Left hindlimb (tissue), 1 donor: ENCODE measurements around the gene RTN4.

Source experiments
- DNase-seq: peaks from one replicate; pipeline ENCODE4 v3.0.0-alpha.2; 2018

The RTN4 gene

GRCh38 chr2:55035716-55036115, 14.5 kb downstream of the RTN4 start:
- no peak for DNase-seq

GRCh38 chr2:55033921-55034320, 16.3 kb downstream of the RTN4 start:
- no peak for DNase-seq

DNA sequence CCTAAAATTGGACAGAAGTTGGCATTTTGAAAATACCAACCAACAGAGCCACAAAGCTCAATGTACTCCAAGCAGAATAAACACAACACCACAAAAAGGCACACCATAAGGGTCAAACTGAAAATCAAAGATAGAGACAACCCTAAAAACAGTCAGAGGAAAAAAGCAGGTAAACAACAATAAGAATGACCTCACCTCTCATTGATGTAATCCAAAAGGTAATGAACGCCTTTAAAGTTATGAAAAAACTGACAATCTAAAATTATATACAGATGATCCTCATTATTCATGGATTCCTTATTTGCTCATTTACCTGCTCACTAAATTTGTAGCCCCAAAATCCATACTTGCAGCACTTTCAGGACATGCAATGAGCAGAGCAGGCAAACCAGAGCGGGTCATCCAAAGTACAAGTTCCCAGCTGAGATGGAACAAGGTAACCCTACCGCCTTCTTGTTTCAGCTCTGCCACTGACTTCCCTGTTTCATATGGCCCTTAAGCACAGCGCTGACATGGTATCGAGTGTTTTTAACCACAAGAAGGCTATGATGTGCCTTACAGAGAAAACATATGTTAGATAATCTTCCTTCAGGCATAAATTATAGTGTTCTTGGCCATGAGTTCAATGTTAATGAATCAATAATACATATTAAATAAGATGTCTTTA, 17.0 kb downstream of the RTN4 start:
- no peak for DNase-seq

GRCh38 chr2:55031505-55031904, 18.7 kb downstream of the RTN4 start:
- DNase-seq = no peak

DNA sequence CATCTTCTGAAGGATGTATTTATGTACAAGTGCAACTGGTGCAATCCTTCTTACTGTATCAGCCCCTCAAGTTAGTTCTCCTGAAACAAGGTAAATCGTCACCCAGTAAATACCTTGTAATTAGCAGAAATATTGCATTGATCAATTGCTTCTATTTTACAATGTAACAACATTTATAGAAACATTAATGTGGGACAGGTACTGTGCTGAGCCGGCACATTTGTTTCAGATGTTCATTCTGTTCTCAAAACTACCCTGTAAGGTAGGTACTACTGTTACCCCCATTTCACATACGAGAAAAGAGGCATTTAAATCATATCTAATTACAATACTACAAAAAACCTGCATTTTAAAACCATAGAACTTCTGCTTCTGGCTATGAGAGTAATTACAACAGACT, 19.5 kb downstream of the RTN4 start:
- DNase-seq = no peak

DNA sequence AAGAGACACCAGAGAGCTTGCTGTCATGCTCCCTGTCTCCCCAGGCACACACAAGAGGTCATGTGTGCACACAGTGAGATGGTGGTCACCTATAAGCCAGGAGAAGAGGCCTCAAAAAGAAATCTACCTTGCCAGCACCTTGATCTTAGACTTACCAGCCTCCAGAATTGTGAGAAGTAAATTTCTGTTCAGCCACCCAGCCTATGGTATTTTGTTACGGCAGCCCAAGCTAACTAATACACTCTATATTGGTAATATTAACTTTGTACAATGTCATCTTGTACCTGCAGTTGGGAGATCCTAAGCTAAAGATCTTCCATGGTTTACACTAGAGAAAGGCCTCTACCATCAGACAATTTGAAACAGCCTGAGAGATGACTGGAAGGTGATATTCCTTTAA, 21.2 kb downstream of the RTN4 start:
- DNase-seq = no peak

DNA sequence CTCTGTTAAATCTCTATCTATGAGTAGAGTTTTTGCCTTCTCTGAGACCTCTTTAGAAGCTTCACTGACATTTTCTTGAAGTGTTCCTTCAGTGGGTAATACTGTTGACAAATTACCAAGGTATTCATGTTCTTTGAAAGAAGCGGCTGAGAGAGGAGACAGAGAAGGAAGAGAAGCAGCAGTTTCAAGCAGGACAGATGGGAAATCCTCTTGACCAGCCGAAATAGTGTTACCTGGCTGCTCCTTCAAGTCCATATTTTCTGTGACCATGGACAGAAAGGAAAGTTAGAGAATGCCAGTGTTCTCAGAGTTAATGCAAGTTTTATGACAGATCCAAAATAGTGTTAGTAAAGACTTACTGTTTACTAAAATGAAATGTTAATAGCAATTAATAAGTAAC, 23.0 kb downstream of the RTN4 start:
- no peak for DNase-seq

- DNase-seq = no peak
Observed at GRCh38 chr2:55026202-55026601, 24.0 kb downstream of the RTN4 start.

DNA sequence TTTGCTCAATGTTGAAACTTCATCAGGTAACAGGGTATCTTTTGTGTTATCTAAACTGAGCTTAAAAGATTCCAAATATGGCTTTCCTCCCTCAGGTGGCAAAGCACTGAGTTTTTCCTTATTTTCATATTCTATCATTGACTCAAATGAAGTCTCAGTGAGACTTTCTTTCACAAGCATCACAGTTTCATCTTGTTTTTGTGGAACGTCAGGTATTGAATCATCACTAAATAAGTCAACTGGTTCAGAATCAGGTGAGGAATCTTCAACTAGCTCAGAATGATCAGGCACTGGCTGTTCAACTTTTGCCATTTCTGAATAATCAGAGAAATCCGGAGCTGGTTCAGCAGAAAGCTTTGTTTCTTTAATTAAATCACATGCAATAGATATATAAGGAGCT, 24.6 kb downstream of the RTN4 start:
- DNase-seq = no peak

GRCh38 chr2:55025082-55025481, 25.2 kb downstream of the RTN4 start:
- DNase-seq = no peak

DNA sequence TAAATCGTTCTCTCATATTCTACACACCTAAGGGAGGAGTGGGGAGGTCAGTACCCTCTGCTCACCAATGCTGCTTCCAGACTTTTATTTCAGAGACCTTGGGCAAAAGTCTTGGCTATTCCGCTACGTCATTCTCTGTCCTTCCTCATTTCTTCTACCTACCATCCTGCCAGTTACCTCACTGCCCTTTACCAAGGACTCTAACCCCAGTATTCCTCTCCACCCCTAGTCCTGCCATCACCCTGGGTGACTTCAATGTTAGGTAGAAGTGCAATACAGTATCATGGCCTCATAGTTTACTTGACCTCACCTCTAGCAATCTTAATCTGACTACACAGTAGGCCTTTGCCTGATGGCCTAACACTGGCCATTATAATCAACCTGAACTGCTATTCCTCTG, 27.8 kb downstream of the RTN4 start:
- DNase-seq = no peak

- no peak for DNase-seq
Observed at GRCh38 chr2:55019526-55020258, 30.6 kb downstream of the RTN4 start.

DNA sequence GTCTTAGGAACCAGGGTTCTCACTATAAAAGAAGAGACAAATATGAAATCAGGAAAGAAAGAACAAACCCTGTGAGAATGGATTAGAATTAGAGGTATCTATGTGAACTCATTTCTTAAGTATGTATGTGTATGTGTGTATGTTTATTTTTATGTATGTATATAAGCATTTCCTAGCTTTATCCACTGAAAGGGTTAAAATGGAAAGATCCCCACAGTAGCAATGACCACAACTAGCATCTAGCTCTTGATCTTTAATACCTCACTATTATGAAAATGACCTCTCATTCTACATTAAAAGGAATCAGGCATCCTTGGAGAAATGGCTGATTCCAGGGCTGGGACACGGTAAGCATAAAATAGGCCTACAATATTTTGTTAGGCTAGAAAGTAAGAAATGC, 31.6 kb downstream of the RTN4 start:
- DNase-seq = no peak

DNA sequence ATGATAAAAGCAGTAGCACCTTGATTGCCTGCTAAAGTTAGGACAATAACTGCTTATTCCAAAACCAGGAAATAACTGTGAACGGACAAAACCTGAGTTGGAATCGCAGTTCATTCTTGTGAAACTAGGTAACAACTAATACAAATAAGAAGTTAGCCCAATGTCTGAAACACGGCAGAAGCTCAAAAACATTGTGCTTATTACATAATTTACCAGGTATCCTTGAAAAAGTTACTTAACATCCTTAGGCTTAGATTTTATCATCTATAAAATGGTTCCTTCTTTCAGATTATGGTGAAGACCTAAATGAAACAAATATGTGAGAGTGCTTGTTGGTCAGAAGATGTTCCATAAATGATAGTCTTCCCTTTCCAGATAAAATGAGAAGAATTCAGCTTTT, 32.4 kb downstream of the RTN4 start:
- no peak for DNase-seq

- DNase-seq = no peak
Observed at GRCh38 chr2:55017428-55017827, 32.8 kb downstream of the RTN4 start.

- DNase-seq = peak; percentile 32
Observed at GRCh38 chr2:55014962-55015939, 35.0 kb downstream of the RTN4 start.

GRCh38 chr2:55013936-55014335, 36.3 kb downstream of the RTN4 start:
- no peak for DNase-seq

DNA sequence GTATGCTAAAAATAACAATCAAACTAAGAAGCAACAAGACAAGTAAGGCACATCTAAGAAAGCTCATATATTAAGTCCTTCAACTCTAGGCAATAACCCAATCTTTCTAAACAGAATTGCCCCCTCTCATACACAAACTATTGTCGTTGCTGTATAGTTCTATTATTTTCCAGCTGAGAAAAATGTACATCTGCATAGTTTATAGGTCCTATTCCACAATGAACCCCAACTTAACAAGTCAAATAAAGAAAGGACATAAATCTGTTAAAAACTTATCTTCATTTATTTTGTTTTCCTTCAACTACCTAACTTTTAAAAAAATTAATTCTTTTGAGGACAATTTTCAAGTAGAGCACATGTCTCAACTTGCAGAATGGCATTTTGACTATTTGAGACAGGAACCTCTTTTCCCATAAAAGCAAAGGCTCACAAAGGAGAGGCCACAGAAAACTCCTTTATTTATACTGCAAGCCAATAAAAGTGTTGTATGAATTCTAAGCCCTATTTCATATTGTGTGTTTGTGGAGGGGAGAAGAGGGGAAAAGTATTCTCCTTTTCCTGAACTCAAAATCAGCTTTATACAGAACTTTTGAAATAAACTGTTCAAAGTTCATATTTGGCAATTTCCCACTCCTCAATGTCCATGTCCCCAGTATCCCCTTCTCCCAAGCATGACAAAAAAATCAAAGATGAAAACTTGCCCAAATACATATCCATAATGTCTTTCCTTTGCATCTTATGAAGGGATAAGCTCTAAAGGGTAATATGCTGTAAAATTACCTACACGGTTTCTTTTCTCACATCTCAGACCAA, 37.4 kb downstream of the RTN4 start:
- DNase-seq = no peak

DNA sequence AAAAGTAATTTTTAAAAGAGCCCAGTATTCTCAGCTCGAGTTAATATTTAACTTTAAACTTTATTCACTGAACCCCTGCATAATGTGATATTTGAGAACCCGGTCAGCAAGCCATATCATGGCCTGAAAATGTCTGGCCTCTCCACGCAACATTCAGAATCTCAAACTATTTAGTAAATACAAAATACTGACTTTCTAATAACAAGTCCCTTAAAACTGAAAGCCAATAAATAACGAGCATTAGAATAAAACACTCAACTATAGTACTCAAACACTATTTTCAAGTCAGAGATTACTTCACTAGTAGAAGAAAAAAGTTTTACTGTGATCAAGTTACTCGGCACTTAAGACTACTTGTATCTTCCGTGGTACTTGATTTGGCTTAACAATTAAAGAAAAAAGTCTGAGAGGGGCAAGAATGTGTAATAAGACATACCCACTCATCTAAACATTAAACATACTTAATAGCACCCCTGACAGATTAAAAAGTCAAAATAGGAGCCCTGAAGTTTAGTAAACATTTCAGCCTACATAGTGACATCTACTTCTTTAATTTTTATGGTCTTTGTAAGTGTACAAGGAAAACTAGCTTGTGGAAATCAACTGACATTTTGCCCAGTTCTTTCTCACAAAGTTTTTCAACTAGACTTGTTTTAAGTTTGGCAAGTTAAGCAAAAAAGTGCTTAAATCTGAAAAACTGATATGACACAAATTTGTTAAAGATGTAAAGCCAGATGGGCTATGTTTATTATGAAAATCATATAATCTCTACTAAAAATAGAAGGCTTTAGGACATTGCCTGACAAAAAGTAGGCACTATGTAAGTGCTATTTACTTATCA, 38.2 kb downstream of the RTN4 start:
- DNase-seq = no peak

DNA sequence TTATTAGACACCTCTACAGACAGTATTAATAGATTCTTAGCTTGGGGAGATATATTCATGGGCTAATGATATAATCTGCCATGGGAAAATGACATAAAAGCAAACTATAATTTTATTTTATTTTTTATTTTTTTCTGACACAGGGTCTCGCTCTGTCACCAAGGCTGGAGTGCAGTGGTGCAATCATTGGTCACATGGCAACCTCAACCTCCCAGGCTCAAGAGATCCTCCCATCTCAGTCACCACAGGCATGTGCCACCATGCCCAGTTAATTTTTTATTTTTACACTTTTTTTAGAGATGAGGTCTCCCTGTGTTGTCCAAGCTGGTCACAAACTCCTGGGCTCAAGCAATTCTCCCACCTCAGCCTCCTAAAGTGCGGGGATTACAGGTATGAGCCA, 39.3 kb downstream of the RTN4 start:
- DNase-seq = no peak

DNA sequence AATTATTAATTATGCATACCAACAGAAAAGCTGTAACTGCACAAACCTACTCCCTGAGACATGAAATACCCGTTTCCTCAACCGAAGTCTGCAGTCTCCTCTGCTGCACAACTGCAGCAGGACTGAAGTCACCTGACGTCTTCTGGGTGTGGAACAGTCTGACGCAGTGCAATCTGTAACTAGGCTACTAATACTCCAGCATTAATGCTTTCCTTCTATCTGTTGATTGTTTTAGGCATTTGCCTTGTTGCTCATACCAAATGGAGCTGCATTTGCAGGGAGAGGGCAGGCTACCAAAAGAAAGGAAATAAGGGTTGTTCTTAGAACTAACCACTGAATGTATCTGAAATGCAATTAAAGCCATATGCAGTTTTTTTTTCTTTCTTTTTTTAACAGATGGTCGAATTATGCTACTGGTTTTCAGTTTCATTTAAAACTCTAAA, 40.1 kb downstream of the RTN4 start:
- DNase-seq = peak; percentile 40
